ENCODE results near the gene FGFRL1. TPM values are rescaled to one million over a fixed set of nuclear protein-coding genes. Genes with fewer than 3 reads are reported as not detected.

FGFRL1 gene
- total RNA-seq, 3 donors from 2014 or later, result 19.8 to 40.0 (median 22.9) TPM

DNA sequence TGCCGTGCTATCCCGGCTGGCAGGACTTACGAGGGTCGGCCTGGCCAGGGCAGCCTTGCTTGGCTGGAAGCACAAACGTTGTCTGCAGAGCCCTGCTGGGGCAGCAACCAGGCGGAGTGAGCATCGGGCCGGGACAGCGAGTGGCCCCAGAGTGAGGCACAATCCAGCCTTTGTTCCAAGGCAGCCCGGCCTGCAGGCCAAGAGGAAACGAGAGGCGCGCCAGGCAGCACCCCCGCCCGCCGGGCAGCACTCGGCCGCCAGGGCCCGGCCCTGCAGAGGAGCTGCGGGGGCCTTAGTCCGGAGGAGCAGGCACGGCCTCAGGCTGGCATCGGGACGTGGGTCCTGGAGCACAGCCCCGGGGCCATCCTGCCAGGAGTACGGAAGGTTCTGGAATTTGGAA is 24.1 kb downstream of the FGFRL1 start:
- Histone ChIP-seq H3K9me3 (no peaks in the 10 kb centered on the region), H3K36me3 (no peaks in the 10 kb centered on the region), H3K4me1 (peaks cover 0 to 24% of the 10 kb centered on the region in 2 donors), H3K27me3 (peaks cover 0 to 14% of the 10 kb centered on the region in 2 donors), H3K27ac (peak overlapping the region in 1 of 2 donors; percentile 43), H3K4me3 (no peak overlapping the region)
- no peak for TF ChIP-seq CTCF (IDR thresholded peaks at IDR 0.05)
- no peak for TF ChIP-seq POLR2AphosphoS5 (IDR thresholded peaks at IDR 0.05)
- no peak for TF ChIP-seq POLR2A (IDR thresholded peaks at IDR 0.05)
- intact Hi-C loops (cut with DNase I; ENCODE audit: low total_unique reads), result no loop called here
- peak in 1 of 2 donors; percentile 57 for DNase-seq (ENCODE audit: low spot score in 2 of 2)

GRCh38 chr4:1036095-1036494 is 24.7 kb downstream of the FGFRL1 start:
- intact Hi-C loops (cut with DNase I; ENCODE audit: low total_unique reads), result no loop called here
- Histone ChIP-seq H3K9me3 (no peaks in the 10 kb centered on the region), H3K4me3 (no peak overlapping the region), H3K36me3 (no peaks in the 10 kb centered on the region), H3K27ac (peak overlapping the region in 1 of 2 donors; percentile 43), H3K4me1 (peaks cover 0 to 30% of the 10 kb centered on the region in 2 donors), H3K27me3 (peaks cover 0 to 13% of the 10 kb centered on the region in 2 donors)
- TF ChIP-seq POLR2A (IDR thresholded peaks at IDR 0.05), result no peak
- no peak for TF ChIP-seq POLR2AphosphoS5 (IDR thresholded peaks at IDR 0.05)
- no peak for TF ChIP-seq CTCF (IDR thresholded peaks at IDR 0.05)
- no peak for DNase-seq (ENCODE audit: low spot score in 2 of 2)

DNA sequence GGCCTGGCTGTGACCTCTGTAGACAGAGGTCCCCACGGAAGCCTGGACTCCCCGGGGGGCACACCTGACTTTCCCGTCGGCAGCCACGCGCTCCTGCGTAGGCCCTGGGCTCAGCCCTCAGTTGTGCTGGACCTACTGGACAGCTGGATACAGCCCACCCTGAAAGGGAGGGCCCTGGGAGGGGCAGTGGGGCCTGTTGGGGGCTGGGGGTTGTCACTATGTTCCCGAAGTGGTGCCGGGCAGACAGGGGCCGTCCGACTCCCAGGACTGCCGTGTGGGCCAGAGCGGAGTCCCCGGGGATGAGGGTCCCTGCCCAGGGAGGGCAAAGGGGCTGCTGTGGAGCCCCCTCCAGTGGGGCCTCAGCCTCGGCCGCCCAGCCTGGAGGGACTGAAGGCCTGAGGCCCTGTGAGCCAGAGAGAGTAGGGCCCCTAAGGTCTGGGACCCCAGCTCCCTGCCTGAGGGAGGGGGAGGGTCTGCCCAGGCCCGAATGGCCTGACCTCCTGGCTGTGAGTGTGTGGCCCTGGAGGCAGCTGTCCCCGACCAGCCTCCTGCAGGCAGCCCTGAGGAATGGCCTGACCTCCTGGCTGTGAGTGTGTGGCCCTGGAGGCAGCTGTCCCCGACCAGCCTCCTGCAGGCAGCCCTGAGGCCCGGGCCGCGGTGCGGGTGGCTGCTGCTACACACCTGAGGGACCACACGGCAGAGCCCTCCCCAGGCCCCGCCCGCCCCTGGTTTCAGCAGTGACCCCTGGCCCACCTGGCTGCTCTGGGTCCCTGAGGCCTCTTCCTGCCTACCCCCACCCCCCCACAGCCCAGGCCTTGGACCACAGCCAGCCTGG is 25.8 kb downstream of the FGFRL1 start:
- peaks cover 8 to 34% of the 10 kb centered on the region in 2 donors for H3K4me1 ChIP-seq
- H3K27me3 ChIP-seq, result peaks cover 0 to 4% of the 10 kb centered on the region in 2 donors
- intact Hi-C loops (cut with DNase I; ENCODE audit: low total_unique reads), result no loop called here

GRCh38 chr4:1038948-1039492 is 27.6 kb downstream of the FGFRL1 start:
- Histone ChIP-seq H3K36me3 (no peaks in the 10 kb centered on the region), H3K4me3 (no peak overlapping the region), H3K27me3 (no peaks in the 10 kb centered on the region), H3K27ac (peak overlapping the region; percentile 67 to 77), H3K4me1 (peaks cover 8 to 36% of the 10 kb centered on the region in 2 donors), H3K9me3 (no peaks in the 10 kb centered on the region)
- no peak for DNase-seq (ENCODE audit: low spot score in 2 of 2)
- no peak for TF ChIP-seq POLR2A (IDR thresholded peaks at IDR 0.05)
- no peak for TF ChIP-seq CTCF (IDR thresholded peaks at IDR 0.05)
- no peak for TF ChIP-seq POLR2AphosphoS5 (IDR thresholded peaks at IDR 0.05)
- intact Hi-C loops (cut with DNase I; ENCODE audit: low total_unique reads), result no loop called here

More for the DNA sequence above, 25.8 kb downstream of the FGFRL1 start:
- Histone ChIP-seq H3K36me3 (no peaks in the 10 kb centered on the region), H3K4me3 (no peak overlapping the region), H3K27ac (no peak overlapping the region), H3K9me3 (no peaks in the 10 kb centered on the region)
- TF ChIP-seq POLR2AphosphoS5 (IDR thresholded peaks at IDR 0.05) (no peak), CTCF (IDR thresholded peaks at IDR 0.05) (no peak), POLR2A (IDR thresholded peaks at IDR 0.05) (no peak)
- no peak for DNase-seq (ENCODE audit: low spot score in 2 of 2)

All from breast epithelium (tissue), 4 donors.